B cell (primary cell): ENCODE measurements around the gene DLGAP3. TPM values are rescaled to one million over a fixed set of nuclear protein-coding genes. Genes with fewer than 3 reads are reported as not detected.

Experiments
- ATAC-seq: fragments of 200-7000 bp; cut with Tn5 transposase; one replicate; pipeline ENCODE4 v1.10.0; 2021; ENCODE audit warnings: low read depth, mild to moderate bottlenecking, moderate number of reproducible peaks, moderate library complexity
- CTCF ChIA-PET: fragments of 350-600 bp; sonication (Branson Sonifier 250); formaldehyde crosslinking; loops from one replicate; lab custom pipeline; 2021; ENCODE audit warnings: antibody characterized with exemption, inconsistent platforms; lab: Charles Lee
- POLR2A ChIA-PET: fragments of 350-600 bp; sonication (Branson Sonifier 250); formaldehyde crosslinking; loops from one replicate; lab custom pipeline; 2021; ENCODE audit warnings: antibody characterized with exemption; lab: Charles Lee
- DNase-seq: peaks from one replicate; pipeline ENCODE4 v3.0.0; 2013
- H2AFZ ChIP-seq: 2 replicates; pipeline ENCODE4 v1.6.1; 2012; ENCODE audit warnings: mild to moderate bottlenecking, low read depth, low read length; ENCODE audit not compliant: insufficient read depth, poor library complexity, severe bottlenecking
- H3K27ac ChIP-seq, 2 donors: 1 replicate in 1 of 2; 2 replicates in 1 of 2; pipeline ENCODE4 v1.5.1; 2012 to 2013; ENCODE audit warnings: low read length in 2 of 2, mild to moderate bottlenecking in 2 of 2, moderate library complexity in 1 of 2
- H3K27me3 ChIP-seq, 4 experiments: fragments of 200-600 bp in 1 of 4; sonication (generic) in 1 of 4; replicated peaks in 1 of 4; 1 replicate in 2 of 4; 2 replicates in 2 of 4; pipeline versions ENCODE4 v1.6.1 to v1.7.0; 2013 to 2016; ENCODE audit warnings: low read length in 3 of 4, mild to moderate bottlenecking in 2 of 4, mixed read lengths in 1 of 4, moderate library complexity in 1 of 4; ENCODE audit not compliant: insufficient read depth in 4 of 4, control insufficient read depth in 3 of 4; ENCODE audit errors: control extremely low read depth in 1 of 4
- H3K36me3 ChIP-seq, 2 experiments: replicated peaks in 1 of 2; 1 replicate in 1 of 2; 2 replicates in 1 of 2; pipeline versions ENCODE4 v1.6.1 to v1.7.1; 2013; ENCODE audit warnings: low read length in 1 of 2; ENCODE audit not compliant: insufficient read depth in 2 of 2, control insufficient read depth in 1 of 2; ENCODE audit errors: control extremely low read depth in 1 of 2, extremely low read depth in 1 of 2
- H3K4me1 ChIP-seq, 2 donors: fragments of 200-600 bp in 1 of 2; sonication (generic) in 1 of 2; 1 replicate in 1 of 2; 2 replicates in 1 of 2; pipeline versions ENCODE4 v1.5.1 to v1.6.1; 2013 to 2017; ENCODE audit warnings: low read length in 2 of 2; ENCODE audit not compliant: control insufficient read depth in 2 of 2, insufficient read depth in 2 of 2
- H3K4me2 ChIP-seq: replicated peaks from 2 replicates; pipeline ENCODE3; 2012; ENCODE audit warnings: mild to moderate bottlenecking, low read depth, low read length; ENCODE audit not compliant: poor library complexity, severe bottlenecking
- H3K4me3 ChIP-seq, 5 experiments: fragments of 200-600 bp in 1 of 5; sonication (generic) in 1 of 5; 1 replicate in 3 of 5; 2 replicates in 2 of 5; pipeline versions ENCODE4 v1.5.1 to v1.7.0; 2011 to 2016; ENCODE audit warnings: low read length in 4 of 5, mild to moderate bottlenecking in 4 of 5, low read depth in 2 of 5, control low read depth in 1 of 5, moderate library complexity in 1 of 5; ENCODE audit not compliant: insufficient read depth in 1 of 5; ENCODE audit errors: control extremely low read depth in 1 of 5, extremely low read depth in 1 of 5
- H3K79me2 ChIP-seq: fragments of 200-600 bp; sonication (generic); one replicate; pipeline ENCODE4 v1.6.0; 2016; ENCODE audit warnings: low read length; ENCODE audit not compliant: control insufficient read depth, insufficient read depth
- H3K9ac ChIP-seq: fragments of 200-600 bp; sonication (generic); 2 replicates; pipeline ENCODE4 v1.6.1; 2017; ENCODE audit warnings: mild to moderate bottlenecking, low read length, moderate library complexity
- H3K9me3 ChIP-seq, 3 donors: one replicate each; pipeline versions ENCODE4 v1.6.1 to v1.7.1; 2013; ENCODE audit warnings: low read length in 2 of 3; ENCODE audit not compliant: control insufficient read depth in 2 of 3, insufficient read depth in 1 of 3; ENCODE audit errors: control extremely low read depth in 1 of 3
- H4K20me1 ChIP-seq: 2 replicates; pipeline ENCODE4 v1.6.0; 2012; ENCODE audit warnings: mild to moderate bottlenecking, low read length; ENCODE audit not compliant: insufficient read depth, control insufficient read depth, poor library complexity, severe bottlenecking
- H3K27ac Mint-ChIP-seq: one replicate; pipeline ENCODE4 v1.8.0; 2021; ENCODE audit warnings: mixed read lengths
- H3K27me3 Mint-ChIP-seq: one replicate; pipeline ENCODE4 v1.8.0; 2021; ENCODE audit warnings: mixed read lengths
- H3K4me1 Mint-ChIP-seq: one replicate; pipeline ENCODE4 v1.8.0; 2021; ENCODE audit warnings: mixed read lengths
- H3K4me3 Mint-ChIP-seq: one replicate; pipeline ENCODE4 v1.8.0; 2021; ENCODE audit warnings: mixed read lengths
- H3K9me3 Mint-ChIP-seq: one replicate; pipeline ENCODE4 v1.8.0; 2022; ENCODE audit warnings: mixed read lengths; ENCODE audit not compliant: insufficient read depth
- EZH2 ChIP-seq: IDR thresholded peaks from 2 replicates; pipeline ENCODE4 v1.6.1; 2012; ENCODE audit warnings: borderline replicate concordance, low read depth, mild to moderate bottlenecking, moderate library complexity, low read length; ENCODE audit not compliant: insufficient read depth, poor library complexity, severe bottlenecking
- WGBS: methylation state at CpG from one replicate; pipeline ENCODE4 v1.1.5; 2013; ENCODE audit warnings: missing lambda C conversion rate; ENCODE audit not compliant: insufficient coverage; 5-methylcytosine and 5-hydroxymethylcytosine counted together
- intact Hi-C: fragments of 100-400 bp; cut with micrococcal nuclease; formaldehyde crosslinking; loops from one replicate; pipeline ENCODE4 v1.10.0; 2022
- polyA plus RNA-seq: library from polyadenylated mRNA; depleted of rRNA; stranded (reverse); fragments of >200 nt; gene quantifications from 2 replicates; pipeline ENCODE4 v1.2.3, GENCODE V29; 2012
- total RNA-seq, 2 donors: library from RNA; stranded (reverse); fragments of 120-200 nt in 1 of 2; gene quantifications; 1 replicate in 1 of 2; 2 replicates in 1 of 2; pipeline versions ENCODE4 v1.2.3 to v1.2.4, GENCODE V29; 2013 to 2022
- TF ChIP-seq, protein P1 (sequence below): fragments of 200-600 bp; IDR thresholded peaks from one replicate; pipeline ENCODE4 v1.8.0; 2022; ENCODE audit warnings: antibody characterized with exemption, mild to moderate bottlenecking

DLGAP3 gene
- total and polyA plus RNA-seq, 2 donors (not counting 1 experiment from before 2014, with no cell fraction given): 2.3 to 2.4 TPM

DNA sequence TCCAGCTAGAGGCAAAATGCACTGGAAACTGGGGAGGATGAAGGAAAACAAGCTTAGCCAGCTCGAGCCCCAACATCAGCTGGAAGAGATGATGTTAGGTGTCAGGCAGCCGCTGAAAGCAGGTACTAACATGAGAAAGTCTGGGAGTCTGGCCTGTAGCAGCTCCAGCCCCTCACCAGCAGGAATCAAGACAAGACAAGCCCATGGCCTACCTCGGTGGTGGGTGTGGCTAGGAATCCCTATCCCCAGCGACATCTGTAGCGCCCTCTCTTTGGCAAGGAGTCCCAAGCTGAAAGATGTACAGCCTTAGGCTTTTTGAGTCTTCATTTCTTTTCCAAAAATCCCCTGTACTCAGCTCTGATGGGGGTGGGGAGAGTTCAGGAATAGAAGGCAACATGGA lies 2.6 kb downstream of the DLGAP3 start:
- no peaks in the 10 kb centered on the region for H3K36me3 ChIP-seq
- DNase-seq (no peak), ATAC-seq (no peak)
- peaks cover 0 to 34% (median 14%) of the 10 kb centered on the region in 4 experiments for H3K27me3 ChIP-seq
- H3K79me2 ChIP-seq: peaks cover 19% of the 10 kb centered on the region
- no peak overlapping the region for H3K27ac ChIP-seq
- H3K9ac ChIP-seq: no peak overlapping the region
- no peak for TF ChIP-seq EZH2
- no peaks in the 10 kb centered on the region for H4K20me1 ChIP-seq
- WGBS: 36% methylated on average over 3 of the region's 5 CpGs
- ChIA-PET CTCF (interaction anchor here (0.6 kb wide), 1 partner anchor 1291 kb away, joined by 3 read pairs; no protein-coding TSS in a partner anchor), POLR2A (interaction anchor here (0.7 kb wide), 1 partner anchor 9 kb away, joined by 3 read pairs; no protein-coding TSS in a partner anchor)
- intact Hi-C loops: no loop called here
- no peak overlapping the region for H3K4me3 ChIP-seq
- Mint-ChIP-seq H3K9me3 (no peaks in the 10 kb centered on the region), H3K27ac (no peak overlapping the region), H3K4me1 (peaks cover 30% of the 10 kb centered on the region), H3K4me3 (no peak overlapping the region), H3K27me3 (peaks cover 24% of the 10 kb centered on the region)
- peaks cover 29 to 30% of the 10 kb centered on the region in 2 donors for H3K4me1 ChIP-seq
- peaks cover 0 to 8% (median 0%) of the 10 kb centered on the region in 3 donors for H3K9me3 ChIP-seq
- H2AFZ ChIP-seq: no peak overlapping the region
- no peak overlapping the region for H3K4me2 ChIP-seq

DNA sequence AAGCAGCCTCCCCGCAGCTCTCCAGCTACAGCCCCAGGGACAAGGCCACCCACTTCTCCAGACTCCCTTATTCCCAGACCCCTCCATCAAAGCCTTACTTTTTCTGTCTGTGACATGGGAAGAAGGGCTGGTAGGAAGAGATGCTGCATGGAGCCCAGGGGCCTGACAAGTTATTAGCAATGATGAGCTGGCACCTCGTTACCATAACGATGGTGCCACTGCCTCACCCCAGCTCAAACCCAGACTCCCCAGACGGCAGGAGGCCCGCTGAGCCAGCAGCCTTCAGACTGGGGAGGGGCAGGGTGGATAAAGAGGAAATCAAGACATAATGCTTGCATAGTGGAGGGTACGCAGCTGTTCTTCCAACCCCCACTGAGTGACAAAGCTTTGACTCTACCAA lies 3.3 kb downstream of the DLGAP3 start:
- POLR2A ChIA-PET: no interaction called here

More for the DNA sequence above, 3.3 kb downstream of the DLGAP3 start:
- Histone ChIP-seq H3K4me2 (no peak overlapping the region), H2AFZ (no peak overlapping the region), H4K20me1 (no peaks in the 10 kb centered on the region), H3K4me3 (no peak overlapping the region), H3K9ac (no peak overlapping the region), H3K4me1 (peaks cover 29 to 30% of the 10 kb centered on the region in 2 donors), H3K27me3 (peaks cover 0 to 34% (median 14%) of the 10 kb centered on the region in 4 experiments), H3K27ac (no peak overlapping the region), H3K79me2 (peaks cover 19% of the 10 kb centered on the region), H3K9me3 (peaks cover 0 to 8% (median 0%) of the 10 kb centered on the region in 3 donors), H3K36me3 (no peaks in the 10 kb centered on the region)
- H3K9me3 Mint-ChIP-seq: no peaks in the 10 kb centered on the region
- intact Hi-C loops: no loop called here
- H3K4me3 Mint-ChIP-seq: no peak overlapping the region
- CTCF ChIA-PET: interaction anchor here (0.6 kb wide), 1 partner anchor 1292 kb away, joined by 3 read pairs; no protein-coding TSS in a partner anchor
- ATAC-seq (no peak), DNase-seq (no peak)
- peaks cover 29% of the 10 kb centered on the region for H3K4me1 Mint-ChIP-seq
- H3K27ac Mint-ChIP-seq: no peak overlapping the region
- H3K27me3 Mint-ChIP-seq: peaks cover 24% of the 10 kb centered on the region
- no peak for TF ChIP-seq EZH2
- TF ChIP-seq, protein P1, sequence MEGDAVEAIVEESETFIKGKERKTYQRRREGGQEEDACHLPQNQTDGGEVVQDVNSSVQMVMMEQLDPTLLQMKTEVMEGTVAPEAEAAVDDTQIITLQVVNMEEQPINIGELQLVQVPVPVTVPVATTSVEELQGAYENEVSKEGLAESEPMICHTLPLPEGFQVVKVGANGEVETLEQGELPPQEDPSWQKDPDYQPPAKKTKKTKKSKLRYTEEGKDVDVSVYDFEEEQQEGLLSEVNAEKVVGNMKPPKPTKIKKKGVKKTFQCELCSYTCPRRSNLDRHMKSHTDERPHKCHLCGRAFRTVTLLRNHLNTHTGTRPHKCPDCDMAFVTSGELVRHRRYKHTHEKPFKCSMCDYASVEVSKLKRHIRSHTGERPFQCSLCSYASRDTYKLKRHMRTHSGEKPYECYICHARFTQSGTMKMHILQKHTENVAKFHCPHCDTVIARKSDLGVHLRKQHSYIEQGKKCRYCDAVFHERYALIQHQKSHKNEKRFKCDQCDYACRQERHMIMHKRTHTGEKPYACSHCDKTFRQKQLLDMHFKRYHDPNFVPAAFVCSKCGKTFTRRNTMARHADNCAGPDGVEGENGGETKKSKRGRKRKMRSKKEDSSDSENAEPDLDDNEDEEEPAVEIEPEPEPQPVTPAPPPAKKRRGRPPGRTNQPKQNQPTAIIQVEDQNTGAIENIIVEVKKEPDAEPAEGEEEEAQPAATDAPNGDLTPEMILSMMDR: no peak
- WGBS: no CpG with 5 or more reads among the region's 6 CpGs
